NCI-H510A (cell line): ENCODE results near the gene HRH1.
"Not testable (repeated sequence)": the region's sequence is repeated elsewhere in the genome, so short reads cannot be mapped to it uniquely, and the experiment has no call there.

Source experiments
- DNase-seq: peaks from one replicate; lab custom pipeline; 2025; lab: John Stamatoyannopoulos, UW

HRH1 gene

DNA sequence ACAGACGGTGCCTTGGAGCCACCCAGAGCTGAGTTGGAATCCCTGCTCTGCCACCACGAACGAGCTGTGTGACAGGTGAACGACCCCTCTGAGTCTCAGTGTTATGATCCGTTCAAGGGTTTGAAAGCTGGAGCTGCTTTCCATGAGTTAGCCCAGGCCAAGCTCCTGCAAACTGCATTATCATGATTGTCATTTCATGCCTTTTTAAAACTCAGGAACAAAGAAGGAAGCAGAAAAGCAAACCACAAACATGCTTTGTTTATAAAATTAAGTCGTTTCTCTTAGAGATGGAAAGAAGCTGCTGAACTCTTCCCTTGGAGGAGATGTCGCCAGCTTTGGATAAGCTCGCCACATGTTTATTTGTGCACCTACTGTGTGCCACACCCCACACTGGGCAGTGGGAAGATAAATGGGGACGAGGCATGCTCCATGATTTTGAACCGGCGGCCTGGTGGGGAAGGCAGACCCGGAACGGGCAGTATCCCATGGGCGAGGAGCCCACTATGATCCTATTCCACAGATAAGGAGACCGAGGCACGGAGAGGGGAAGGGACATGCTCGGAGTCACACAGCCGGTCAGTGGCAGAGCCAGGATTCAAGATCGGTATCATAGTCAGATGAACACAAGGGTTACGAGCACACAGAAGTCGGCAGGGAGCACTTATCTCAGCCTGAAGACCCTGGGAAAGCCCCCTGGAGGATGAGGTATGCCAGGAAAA lies 15.9 kb downstream of the HRH1 start:
- DNase-seq = no peak

DNA sequence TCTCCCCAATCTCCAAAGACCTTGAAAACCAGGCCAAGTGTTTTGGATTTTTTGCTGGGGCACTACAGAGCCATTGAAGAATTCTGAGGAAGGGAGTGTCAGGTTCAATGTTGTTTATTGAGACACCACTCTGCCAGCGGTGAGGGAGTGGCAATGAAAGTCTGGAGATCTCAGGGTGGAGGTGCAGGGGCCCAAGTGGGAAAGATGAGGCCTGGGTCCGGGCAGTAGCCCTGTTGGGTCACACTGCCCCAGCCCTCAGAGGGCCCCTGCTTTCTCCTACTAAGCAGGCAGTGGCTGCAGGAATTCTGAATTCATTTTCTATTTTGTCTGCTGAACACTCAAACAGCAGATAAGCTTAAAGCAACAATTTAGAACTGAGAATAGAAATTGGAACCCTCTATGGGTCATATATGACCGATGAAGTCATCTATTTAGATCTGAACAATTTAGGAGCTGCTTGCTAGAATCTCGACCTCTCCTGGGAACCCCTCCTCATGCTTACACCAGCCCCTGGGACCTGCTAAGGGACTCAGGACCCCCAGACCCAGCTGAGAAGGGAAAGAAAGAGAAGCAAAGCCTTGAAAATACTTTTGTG lies 17.9 kb downstream of the HRH1 start:
- no peak for DNase-seq

DNA sequence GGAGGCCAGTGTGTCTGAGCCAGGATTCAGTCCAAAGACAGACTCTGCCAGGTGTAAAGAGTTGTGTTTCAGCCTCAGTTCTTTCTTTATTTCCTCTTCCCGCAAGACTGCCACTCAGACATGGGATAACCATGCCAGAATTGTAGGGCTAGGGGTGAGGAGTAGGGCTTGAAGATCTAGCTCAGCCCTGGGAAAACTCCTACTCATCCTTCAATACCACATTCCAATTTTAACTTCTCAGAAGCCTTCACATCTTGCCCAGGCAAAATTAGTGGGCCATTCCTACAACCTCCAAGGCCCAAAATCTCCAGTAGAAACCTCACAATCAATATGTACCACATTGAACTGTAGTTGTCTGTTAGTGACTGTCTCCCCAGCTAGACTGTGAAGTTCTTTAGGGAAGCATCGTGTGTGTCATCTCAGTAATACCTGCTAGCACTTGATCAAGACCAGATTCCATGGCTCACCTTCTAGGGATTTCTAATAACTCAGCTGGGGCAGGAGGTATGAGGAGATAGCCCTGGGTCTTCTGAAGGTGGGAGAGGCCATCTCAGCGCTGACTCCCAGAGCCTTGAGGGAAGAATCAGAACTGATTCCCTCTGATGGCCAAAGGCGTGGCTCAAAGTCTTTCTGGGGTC lies 19.7 kb downstream of the HRH1 start:
- no peak for DNase-seq

DNA sequence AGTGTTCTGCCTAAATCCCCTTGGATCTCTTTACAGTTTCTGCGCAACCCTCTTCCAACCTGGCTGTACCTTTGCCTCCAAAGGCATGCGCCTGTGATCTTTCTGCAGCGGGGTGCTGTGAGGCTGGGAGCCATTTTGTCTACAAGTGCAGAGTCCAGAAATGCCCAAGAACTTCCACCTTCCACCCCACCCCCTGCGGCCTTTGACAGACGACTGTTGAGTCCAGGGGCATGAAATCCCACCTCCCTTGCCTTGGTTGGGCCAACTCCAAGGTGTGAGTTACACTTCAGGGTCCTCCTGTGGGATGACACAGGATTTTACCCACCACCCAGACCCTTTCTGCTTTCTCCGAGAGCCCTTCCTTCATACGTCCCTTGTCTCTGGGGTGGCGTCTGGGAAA lies 24.1 kb downstream of the HRH1 start:
- no peak for DNase-seq

DNA sequence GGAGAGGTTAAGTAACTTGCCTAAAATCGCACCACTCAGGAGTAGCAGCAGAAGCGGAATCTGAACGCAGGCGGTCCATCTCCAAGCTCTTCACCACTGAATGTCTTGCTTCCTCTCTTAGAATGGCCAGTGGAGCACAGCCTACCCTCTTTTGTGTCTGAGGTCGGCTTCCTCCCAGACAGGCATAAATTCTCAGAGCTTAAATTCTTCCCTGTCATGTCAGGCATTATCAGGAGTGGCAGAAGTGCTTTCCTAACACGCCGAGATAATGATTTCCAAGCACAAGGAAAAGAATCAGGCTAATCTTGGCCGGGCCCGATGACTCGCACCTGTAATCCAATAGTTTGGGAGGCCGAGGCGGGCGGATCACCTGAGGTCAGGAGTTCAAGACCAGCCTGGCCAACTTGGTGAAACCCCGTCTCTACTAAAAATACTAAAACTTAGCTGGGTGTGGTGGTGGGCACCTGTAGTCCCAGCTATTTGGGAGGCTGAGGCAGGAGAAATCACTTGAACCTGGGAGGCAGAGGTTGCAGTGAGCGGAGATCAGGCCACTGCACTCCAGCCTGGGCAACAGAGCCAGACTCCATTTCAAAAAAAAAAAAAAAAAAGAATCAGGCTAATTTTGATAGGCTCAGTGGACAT lies 30.2 kb downstream of the HRH1 start:
- DNase-seq = not testable (repeated sequence)

DNA sequence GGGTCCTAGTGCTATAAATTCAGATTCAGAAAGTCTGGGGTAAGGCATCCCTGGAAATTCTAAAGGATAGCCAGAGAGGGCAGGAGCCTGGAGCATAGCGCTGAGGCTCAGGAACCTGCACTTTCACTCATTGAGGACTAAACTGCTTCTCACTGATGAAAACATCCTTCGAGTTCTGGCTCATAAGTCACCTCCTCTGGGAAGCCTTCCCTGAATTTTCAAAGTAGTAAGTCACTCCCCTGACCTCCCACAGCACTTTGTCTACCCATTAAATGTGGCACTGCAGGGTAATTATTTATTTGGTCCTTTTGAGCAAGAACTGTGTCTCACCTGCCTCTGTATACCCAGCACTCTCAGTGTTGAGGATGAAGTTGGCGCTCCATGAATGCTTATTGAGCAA lies 30.9 kb downstream of the HRH1 start:
- no peak for DNase-seq

DNA sequence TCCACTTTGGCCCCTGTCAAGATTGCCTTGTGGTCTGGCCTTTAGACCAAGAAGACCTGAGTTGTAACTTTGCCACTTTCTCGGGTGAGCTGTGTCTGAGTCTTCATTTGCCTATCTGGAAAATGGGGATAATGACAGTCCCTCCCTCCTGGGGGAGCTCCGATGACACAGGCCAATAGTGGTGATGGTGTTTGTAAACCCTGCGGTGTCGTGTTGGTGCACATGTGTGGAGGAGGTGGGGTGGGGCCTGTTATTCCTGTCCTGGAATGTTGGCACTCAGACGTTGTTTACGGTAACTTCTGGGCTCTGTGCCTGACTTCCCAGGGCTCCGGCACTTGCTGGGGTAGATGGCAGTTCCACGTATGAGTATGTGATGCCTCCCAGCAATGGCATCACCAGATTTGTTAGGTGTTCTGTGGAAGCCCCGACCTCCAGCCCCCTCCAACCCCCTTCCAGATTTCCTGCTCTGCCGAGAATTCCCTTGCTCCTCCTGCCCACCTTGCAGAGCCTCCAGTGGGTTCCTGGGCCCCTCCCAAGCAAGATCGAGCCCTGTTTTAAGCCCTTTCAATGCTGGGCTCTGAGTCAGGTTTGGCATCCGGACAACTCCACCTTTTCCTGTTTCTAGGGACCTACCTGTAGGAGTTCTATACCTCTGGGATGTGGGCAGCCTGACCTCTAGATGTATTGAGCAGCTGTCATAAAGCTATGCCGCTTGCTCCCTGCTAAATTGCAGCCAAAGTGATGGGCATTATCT lies 31.4 kb downstream of the HRH1 start:
- no peak for DNase-seq

DNA sequence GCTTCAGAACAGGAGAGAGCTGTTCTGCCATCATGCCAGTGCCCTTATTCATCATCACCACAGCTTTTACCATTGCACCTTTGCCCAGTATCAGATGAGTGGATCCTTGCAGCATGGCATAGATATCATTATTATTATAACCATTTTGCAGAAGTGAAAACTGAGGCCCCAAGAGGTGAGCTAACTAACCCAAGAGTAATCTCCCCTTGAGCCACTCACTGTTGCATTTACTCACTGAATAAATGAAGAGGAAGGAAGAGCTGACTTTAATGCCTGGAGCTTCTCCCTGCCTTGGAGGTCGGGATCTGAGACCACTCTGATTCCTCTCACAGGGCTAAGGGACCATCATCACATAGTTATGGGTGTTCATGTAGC lies 32.0 kb downstream of the HRH1 start:
- DNase-seq = no peak

DNA sequence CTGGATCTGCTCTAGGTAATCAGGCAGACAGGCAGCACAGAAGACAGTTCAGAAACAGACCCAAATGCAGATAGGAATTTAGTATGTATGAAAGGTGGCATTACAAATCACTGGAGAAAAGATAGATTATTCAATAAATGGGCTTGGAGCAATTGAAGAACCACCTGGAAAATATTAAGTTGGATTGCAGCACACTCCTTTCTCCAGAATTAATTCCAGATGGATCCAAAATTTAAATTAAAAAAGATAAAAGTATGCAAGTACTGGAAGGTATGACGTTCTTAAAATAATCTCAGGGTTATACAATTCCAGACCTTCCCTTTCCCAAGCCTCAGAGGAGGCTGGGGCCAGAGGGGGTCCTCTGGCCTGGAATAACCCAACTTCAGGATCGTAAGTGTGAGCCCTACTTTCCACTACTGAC lies 32.5 kb downstream of the HRH1 start:
- DNase-seq = no peak

DNA sequence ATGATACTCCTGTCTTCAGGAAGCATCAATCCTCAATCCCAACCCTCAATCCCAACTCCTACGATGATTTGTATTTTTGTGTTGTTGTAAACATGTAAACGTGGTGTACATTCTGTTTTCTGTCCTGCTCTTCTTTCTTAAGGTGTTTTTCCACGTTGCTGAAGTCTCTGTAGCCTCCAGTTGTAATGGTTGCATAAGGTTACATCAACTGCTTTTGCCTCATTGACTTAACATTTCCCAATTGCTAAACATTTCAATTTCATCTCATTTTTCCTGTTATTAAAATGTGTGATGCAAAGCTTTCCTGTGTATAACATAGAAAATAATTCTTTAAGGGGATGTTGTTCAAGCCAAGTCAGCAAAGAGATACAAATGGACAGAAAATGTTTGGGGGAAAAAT lies 33.4 kb downstream of the HRH1 start:
- DNase-seq = no peak

DNA sequence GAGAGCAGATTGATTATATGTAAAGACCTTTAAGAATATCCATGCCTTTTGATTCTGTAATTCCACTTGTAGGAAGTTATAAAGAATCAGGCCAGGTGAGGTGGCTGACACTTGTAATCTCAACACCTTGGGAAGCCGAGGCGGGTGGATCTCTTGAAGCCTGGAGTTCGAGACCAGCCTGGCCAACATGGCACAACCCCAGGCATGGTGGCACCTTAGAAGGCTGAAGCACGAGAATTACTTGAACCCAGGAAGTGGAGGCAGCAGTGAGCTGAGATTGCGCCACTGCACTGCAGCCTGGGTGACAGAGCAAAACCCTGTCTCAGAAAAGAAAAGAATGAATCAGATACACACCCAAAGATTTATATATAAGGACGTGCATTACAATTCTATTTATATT lies 33.9 kb downstream of the HRH1 start:
- no peak for DNase-seq

DNA sequence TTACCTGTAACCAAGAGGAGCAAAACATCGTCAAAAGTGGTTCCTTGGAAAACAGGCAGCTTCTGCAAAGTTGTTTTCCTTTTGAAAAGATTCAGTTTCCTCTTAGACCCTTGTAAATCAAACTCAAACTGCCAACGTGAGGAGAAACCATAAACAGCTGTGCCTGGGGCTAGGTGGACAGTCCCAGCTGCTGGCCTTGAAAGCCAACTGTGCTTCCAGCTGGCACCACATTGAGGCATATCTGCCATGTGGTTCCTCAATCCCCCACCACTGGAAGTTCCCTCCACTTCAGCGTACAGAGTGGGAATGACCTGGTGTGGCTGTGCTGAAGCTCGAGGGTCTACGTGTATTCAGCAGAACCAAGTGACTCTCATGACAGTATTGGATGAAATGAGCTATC lies 40.9 kb downstream of the HRH1 start:
- DNase-seq = no peak

DNA sequence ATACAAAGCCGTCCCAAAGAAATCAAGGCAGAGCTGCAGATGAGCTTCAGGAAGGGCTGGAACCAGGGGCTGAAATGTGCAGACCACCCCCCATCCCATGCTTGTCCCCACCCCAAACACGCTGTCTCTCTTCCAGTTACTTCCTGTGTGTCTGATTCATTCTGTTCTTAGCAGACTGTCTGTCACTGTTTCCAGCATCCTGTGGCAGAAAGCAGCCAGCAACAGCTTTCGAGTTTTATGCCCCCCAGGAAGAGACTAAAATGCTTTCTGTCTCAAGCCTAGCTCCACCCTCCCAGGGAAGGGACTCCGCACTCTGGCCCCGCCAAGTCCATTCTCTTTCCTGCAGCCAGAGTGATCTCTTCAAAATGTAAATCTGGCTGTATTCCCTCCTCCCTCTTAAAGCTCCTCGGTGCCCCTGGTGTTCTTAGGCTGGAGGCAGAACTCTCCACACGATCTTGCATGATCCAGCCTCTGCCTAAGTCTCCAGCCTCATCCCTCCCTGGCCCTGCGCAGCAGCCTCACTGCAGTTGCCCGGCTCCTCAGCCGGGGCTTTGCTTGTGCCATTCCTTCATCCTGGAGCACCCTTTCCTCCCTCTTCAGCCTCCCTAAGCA lies 41.5 kb downstream of the HRH1 start:
- no peak for DNase-seq

DNA sequence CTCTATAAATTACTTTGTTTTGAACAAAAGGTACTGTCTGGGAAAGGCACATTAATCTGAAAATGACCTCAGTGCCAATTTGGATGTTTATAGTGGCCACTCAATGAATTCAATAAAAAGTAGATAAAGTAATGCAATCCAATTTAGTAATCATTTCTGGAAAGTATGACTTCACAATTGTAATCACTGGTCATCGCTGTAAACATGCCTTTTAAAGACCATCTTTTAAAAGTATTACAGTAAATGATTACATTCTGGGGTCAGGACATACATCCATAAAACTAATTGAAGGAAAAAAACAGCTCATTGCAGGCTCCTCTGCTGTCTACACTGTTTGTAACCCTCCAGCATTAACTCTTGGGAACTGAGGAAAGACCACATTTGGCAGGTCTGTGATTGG lies 43.2 kb downstream of the HRH1 start:
- DNase-seq = no peak

DNA sequence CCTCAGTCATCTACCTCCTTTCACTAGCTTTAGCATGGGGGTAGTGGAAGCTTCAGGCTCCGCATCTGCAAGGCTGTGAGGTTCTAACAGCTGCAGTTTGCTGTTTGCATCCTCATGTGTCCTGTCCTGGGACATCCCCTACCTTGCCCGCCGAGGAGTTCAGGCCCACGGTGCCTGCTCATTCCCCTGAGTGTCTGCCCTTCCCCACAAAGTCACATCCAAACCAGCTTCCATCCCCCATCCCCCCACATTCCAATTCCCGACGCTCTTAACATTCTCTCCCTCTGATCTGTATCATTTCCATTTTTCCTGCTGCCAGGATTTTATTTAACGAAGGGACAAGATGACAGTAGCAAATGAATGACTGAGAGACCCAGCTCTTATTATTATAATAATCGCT lies 43.8 kb downstream of the HRH1 start:
- no peak for DNase-seq

DNA sequence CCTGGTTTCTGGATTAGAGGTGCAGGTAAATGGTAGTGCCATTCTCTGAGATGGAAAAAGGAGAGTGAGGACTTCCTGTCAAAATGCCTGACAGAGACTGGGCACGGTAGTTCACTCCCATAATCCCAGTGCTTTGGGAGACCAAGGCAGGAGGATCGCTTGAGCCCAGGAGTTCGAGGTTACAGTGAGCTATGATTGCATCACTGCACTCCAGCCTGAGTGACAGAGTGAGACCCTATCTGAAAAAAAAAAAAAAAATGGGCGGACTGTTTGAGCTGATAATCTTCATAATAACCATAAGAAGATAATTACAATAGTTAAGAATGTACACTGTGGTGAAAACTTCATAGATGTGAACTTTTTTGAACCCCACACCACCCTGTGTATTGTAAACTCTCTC lies 44.2 kb downstream of the HRH1 start:
- DNase-seq = no peak

DNA sequence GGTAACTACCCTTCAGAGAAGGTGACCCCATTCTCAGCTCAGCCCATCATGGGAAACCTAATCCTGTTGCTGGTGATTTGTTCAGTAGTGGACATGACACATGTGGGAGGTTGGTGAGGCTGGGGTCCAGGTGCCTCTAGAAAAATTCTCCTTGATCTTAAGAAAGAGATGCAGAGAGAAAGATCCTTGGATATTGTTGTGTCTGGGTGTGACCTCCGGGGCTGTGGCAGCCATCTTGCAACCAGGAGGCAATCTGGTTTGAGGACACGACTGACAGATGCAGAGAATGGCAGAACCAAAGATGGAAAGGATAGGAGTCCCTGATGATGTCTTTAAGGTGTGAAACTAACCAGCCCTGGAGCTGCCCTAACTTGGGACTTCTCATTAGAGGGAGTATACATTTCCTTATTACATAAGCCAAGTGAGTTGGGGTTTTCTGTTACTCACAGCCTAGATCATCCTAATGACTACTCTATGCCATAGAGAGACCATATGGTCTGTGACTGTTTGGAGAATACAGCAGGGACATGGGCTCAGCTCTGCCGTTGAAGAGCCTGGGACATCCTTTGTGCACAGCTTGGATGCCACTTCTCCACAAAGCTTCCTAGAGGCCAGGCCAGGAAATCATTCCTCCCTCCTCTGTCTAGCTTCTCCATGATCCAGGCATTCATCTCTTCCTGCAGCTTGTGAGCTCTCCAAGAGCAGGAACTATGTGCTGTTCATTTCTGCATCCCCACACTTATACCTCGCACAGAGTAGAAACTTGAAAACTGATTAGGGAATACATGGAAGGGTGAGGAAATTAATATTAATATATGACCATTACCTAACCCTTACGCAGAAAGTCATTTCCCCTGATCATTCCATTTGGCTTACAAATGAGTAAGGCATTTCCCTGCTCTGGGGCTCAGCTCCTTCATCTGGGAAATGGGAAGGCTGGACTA lies 45.9 kb downstream of the HRH1 start:
- no peak for DNase-seq

DNA sequence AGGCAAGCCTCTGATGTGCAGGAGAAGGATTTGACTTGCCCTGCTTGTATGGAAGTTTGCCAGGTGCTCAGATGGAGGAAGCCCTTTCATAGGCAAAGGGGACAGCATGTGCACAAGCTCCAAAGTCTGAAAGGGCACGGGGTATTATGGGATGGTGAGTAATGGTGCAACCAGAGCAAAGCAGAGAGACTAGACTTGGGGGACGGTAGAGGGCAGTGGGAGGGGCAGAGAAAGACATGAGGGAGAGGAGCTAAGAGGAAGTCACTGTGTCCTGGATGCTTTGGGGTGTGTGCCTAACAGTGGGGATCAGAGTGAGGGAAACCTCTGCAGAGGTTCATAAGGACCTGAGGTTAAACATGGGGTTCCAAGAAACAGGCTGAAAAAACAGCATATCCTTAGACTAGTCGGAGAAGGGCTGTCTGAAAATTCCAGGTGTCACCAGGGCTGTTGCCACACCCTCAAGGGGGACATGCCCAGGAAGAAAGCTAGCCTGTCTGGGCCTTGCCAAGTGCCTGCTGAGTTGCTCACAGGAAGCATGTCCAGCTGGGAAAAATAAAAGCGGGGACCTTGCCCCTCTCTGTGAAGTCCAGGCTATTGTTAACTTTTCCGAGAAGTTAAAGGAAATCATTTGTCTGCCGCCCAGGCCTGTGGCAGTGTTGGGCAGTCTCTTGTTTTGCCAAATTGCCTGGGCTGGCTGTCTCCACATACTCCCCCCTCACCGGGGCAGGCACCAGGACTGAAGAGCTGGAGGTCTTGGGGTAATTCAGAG lies 47.1 kb downstream of the HRH1 start:
- DNase-seq = no peak

DNA sequence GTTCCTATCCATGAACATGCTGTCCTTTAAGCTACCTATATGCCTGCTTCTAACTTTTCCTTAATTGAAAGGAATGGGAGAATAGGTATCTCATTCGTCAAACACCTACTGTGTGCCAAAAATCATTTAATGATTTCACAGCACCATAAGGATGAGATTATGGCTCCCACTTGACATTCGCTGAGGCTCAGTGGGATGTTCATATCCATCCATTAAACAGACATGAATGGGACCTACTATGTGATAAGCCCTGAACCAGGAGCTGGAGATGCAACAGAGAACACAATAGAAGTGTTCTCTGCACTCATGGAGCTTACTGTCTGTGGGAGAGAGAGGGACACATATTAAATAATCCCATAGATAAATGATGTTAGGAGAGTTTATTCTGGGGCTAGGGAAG lies 49.7 kb downstream of the HRH1 start:
- DNase-seq = no peak

DNA sequence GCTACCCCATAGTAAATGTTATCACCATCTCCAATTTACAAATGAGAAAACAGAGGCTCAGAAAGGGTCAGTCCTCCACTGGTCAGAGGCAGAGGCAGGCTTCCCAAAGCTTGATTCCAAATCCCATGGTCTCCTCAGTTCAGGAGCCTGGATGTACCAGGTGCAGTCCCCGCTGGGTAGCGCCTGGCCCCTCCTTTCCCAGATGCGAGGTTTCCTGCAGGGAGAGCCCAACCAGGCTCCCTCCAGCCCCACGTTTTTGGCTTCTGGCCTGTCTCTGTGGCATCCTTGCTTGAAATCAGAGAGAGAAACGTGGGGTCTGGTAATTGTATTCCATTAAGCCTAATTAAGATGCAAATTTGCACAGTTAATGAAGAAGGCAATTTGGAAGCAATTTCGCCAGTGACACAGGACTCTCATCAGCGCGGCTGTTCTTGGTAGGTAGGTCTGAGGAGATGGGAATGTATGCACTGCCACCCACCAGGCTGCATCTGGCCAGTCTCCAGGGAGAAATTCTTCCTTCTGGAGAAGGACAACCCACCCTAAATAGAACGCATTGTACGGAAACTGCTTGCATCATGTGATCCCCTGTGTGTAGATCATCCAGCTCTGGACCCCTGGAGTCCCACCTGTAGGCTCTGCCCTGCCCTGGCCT lies 50.5 kb downstream of the HRH1 start:
- DNase-seq = no peak
